ENCODE measurements around the gene C7.

The C7 gene

GRCh38 chr5:40916226-40916625, 6.9 kb downstream of the C7 start:
- no peak for DNase-seq (ENCODE audit: low spot score)

- DNase-seq (ENCODE audit: low spot score): no peak
Measured at GRCh38 chr5:40928886-40929448, 19.7 kb downstream of the C7 start.

- no peak for DNase-seq (ENCODE audit: low spot score)
Measured at GRCh38 chr5:40932766-40933165, 23.5 kb downstream of the C7 start.

GRCh38 chr5:40937075-40937474, 27.8 kb downstream of the C7 start:
- DNase-seq (ENCODE audit: low spot score): no peak

- DNase-seq (ENCODE audit: low spot score): no peak
Measured at GRCh38 chr5:40939753-40940152, 30.5 kb downstream of the C7 start.

- DNase-seq (ENCODE audit: low spot score): no peak
Measured at GRCh38 chr5:40945111-40945510, 35.8 kb downstream of the C7 start.

GRCh38 chr5:40955313-40955712, 46.0 kb downstream of the C7 start:
- no peak for DNase-seq (ENCODE audit: low spot score)

GRCh38 chr5:40957048-40957447, 47.8 kb downstream of the C7 start:
- no peak for DNase-seq (ENCODE audit: low spot score)

GRCh38 chr5:40958811-40959210, 49.5 kb downstream of the C7 start:
- no peak for DNase-seq (ENCODE audit: low spot score)

- no peak for DNase-seq (ENCODE audit: low spot score)
Measured at GRCh38 chr5:40960037-40960436, 50.7 kb downstream of the C7 start.

GRCh38 chr5:40962207-40962955, 53.1 kb downstream of the C7 start:
- no peak for DNase-seq (ENCODE audit: low spot score)

GRCh38 chr5:40972434-40972833, 63.1 kb downstream of the C7 start:
- no peak for DNase-seq (ENCODE audit: low spot score)

GRCh38 chr5:40973364-40974004, 64.2 kb downstream of the C7 start:
- no peak for DNase-seq (ENCODE audit: low spot score)

GRCh38 chr5:40976041-40976440, 66.7 kb downstream of the C7 start:
- DNase-seq (ENCODE audit: low spot score): no peak

- DNase-seq (ENCODE audit: low spot score): no peak
Measured at GRCh38 chr5:40976836-40977235, 67.5 kb downstream of the C7 start.

GRCh38 chr5:40981420-40981819, 72.1 kb downstream of the C7 start:
- DNase-seq (ENCODE audit: low spot score): no peak

GRCh38 chr5:40983781-40984180, 74.5 kb downstream of the C7 start:
- no peak for DNase-seq (ENCODE audit: low spot score)

GRCh38 chr5:40984884-40985283, 75.6 kb downstream of the C7 start:
- DNase-seq (ENCODE audit: low spot score): no peak

- no peak for DNase-seq (ENCODE audit: low spot score)
Measured at GRCh38 chr5:40985501-40985900, 76.2 kb downstream of the C7 start.

- no peak for DNase-seq (ENCODE audit: low spot score)
Measured at GRCh38 chr5:40986666-40987065, 77.4 kb downstream of the C7 start.

GRCh38 chr5:40987349-40987748, 78.1 kb downstream of the C7 start:
- DNase-seq (ENCODE audit: low spot score): no peak

- DNase-seq (ENCODE audit: low spot score): no peak
Measured at GRCh38 chr5:40988746-40989510, 79.6 kb downstream of the C7 start.
